GM12878 (cell line): ENCODE data around the gene COQ8B. TPM values are rescaled to one million over a fixed set of nuclear protein-coding genes. Genes with fewer than 3 reads are reported as not detected.

ENCODE experiments used
- ATAC-seq: fragments of 200-7000 bp; cut with Tn5 transposase; 3 replicates; pipeline ENCODE4 v1.9.1; 2020; ENCODE audit warnings: mild to moderate bottlenecking, moderate library complexity
- BruUV-seq: library from RNA; stranded (reverse); fragments of 400-500 nt; replicated peaks from 2 replicates; lab custom pipeline; 2021; lab: Mats Ljungman, UMichigan
- CTCF ChIA-PET: fragments of 300-600 bp; sonication (Branson Sonifier 250); formaldehyde crosslinking; extraction: SDS; loops from one replicate; lab custom pipeline; 2021; ENCODE audit warnings: inconsistent platforms; lab: Yijun Ruan, JAX
- POLR2A ChIA-PET: fragments of 350-600 bp; formaldehyde crosslinking; extraction: SDS; loops from one replicate; lab custom pipeline; 2021; ENCODE audit warnings: inconsistent platforms; lab: Charles Lee
- RAD21 ChIA-PET: fragments of 300-600 bp; sonication (Branson Sonifier 250); formaldehyde crosslinking; loops from one replicate; lab custom pipeline; 2023; ENCODE audit warnings: antibody characterized with exemption; ENCODE audit not compliant: unreplicated experiment; lab: Charles Lee
- SMC1A ChIA-PET: fragments of 300-600 bp; sonication (Branson Sonifier 250); formaldehyde crosslinking; loops from one replicate; lab custom pipeline; 2023; ENCODE audit not compliant: unreplicated experiment, uncharacterized antibody; lab: Charles Lee
- DNase-seq: peaks from one replicate; pipeline ENCODE4 v3.0.0-alpha.2; 2011; ENCODE audit warnings: low read depth, low spot score
- FAIRE-seq: peaks from 3 replicates; lab custom pipeline; 2011; peaks lifted over from hg19 to GRCh38; lab: Jason Lieb, UNC
- H2AFZ ChIP-seq: 2 replicates; pipeline ENCODE4 v1.6.0; 2011; ENCODE audit warnings: low read depth, low read length, control low read depth; ENCODE audit not compliant: control insufficient read depth
- H3K27ac ChIP-seq: 2 replicates; pipeline ENCODE4 v1.5.1; 2011; ENCODE audit warnings: control low read depth; ENCODE audit not compliant: control insufficient read depth, insufficient read depth
- H3K27me3 ChIP-seq, 2 experiments: replicated peaks in 1 of 2; 2 replicates each; pipeline versions ENCODE4 v1.6.0 to v1.6.1; 2011; ENCODE audit warnings: low read length in 1 of 2; ENCODE audit not compliant: control insufficient read depth in 2 of 2, insufficient read depth in 2 of 2
- H3K36me3 ChIP-seq, 2 experiments: 2 replicates each; pipeline ENCODE4 v1.5.1; 2011; ENCODE audit warnings: low read length in 1 of 2; ENCODE audit not compliant: control insufficient read depth in 2 of 2, insufficient read depth in 2 of 2
- H3K4me1 ChIP-seq: 2 replicates; pipeline ENCODE4 v1.6.1; 2011; ENCODE audit warnings: mild to moderate bottlenecking, low read length, moderate library complexity, mixed read lengths; ENCODE audit not compliant: control insufficient read depth, insufficient read depth
- H3K4me2 ChIP-seq: 2 replicates; pipeline ENCODE4 v1.6.0; 2011; ENCODE audit warnings: control low read depth; ENCODE audit not compliant: control insufficient read depth, insufficient read depth
- H3K4me3 ChIP-seq: fragments of 200-600 bp; sonication (generic); 2 replicates; pipeline ENCODE4 v1.5.1; 2016
- H3K79me2 ChIP-seq: 2 replicates; pipeline ENCODE4 v1.6.0; 2011; ENCODE audit warnings: low read length; ENCODE audit not compliant: control insufficient read depth, insufficient read depth
- H3K9ac ChIP-seq: 2 replicates; pipeline ENCODE4 v1.8.0; 2011; ENCODE audit warnings: low read length, control low read depth, mixed read lengths; ENCODE audit not compliant: control insufficient read depth, insufficient read depth
- H3K9me3 ChIP-seq: replicated peaks from 3 replicates; pipeline ENCODE4 v1.5.1; 2011; ENCODE audit warnings: mild to moderate bottlenecking, low read length; ENCODE audit not compliant: control insufficient read depth, insufficient read depth
- H4K20me1 ChIP-seq: 2 replicates; pipeline ENCODE4 v1.6.0; 2011; ENCODE audit not compliant: control insufficient read depth, insufficient read depth
- BMI1 ChIP-seq: fragments of 450-650 bp; IDR thresholded peaks from 2 replicates; pipeline ENCODE4 v1.6.1; 2016; ENCODE audit warnings: mild to moderate bottlenecking, moderate library complexity, borderline replicate concordance
- TCF3 ChIP-seq: IDR thresholded peaks from 2 replicates; pipeline ENCODE4 v1.6.1; 2012; ENCODE audit warnings: low read depth, mild to moderate bottlenecking, low read length, borderline replicate concordance; ENCODE audit not compliant: insufficient read depth
- WGBS: methylation state at CpG from one replicate; pipeline ENCODE4 v1.1.6; 2016; ENCODE audit warnings: low lambda C conversion rate; ENCODE audit not compliant: insufficient replicate concordance, insufficient coverage; ENCODE audit errors: missing lambda C conversion rate; 5-methylcytosine and 5-hydroxymethylcytosine counted together
- in situ Hi-C: fragments of 300-500 bp; cut with MboI; formaldehyde crosslinking; loops from 9 replicates; pipeline ENCODE4 v1.14.3; 2018; ENCODE audit warnings: mixed read lengths
- intact Hi-C: fragments of 100-400 bp; cut with micrococcal nuclease; formaldehyde crosslinking; loops from one replicate; pipeline ENCODE4 v1.14.2; 2022; ENCODE audit not compliant: unreplicated experiment
- polyA plus RNA-seq, 11 experiments: library from polyadenylated mRNA; depleted of rRNA in 4 of 11; unstranded in 6 of 11; stranded (reverse) in 5 of 11; fragments of >200 nt; fragmentation: Nextera tagmentation in 4 of 11; fragmentation: Illumina TruSeq in 1 of 11; extraction: Ambion mirVana in 4 of 11; extraction: Trizol in 1 of 11; gene quantifications; 1 replicate in 1 of 11; 2 replicates in 10 of 11; pipeline versions ENCODE4 v1.2.1 to v1.2.3, GENCODE V29; 2011 to 2016; ENCODE audit warnings: inconsistent platforms in 2 of 11, missing spikeins in 2 of 11, low read depth in 1 of 11
- total RNA-seq, 4 experiments: library from RNA; depleted of rRNA in 3 of 4; stranded (reverse); fragments of >200 nt in 3 of 4; fragmentation: Illumina TruSeq in 1 of 4; extraction: Trizol in 1 of 4; gene quantifications; 2 replicates each; pipeline versions ENCODE4 v1.2.1 to v1.2.3, GENCODE V29; 2013 to 2021
- TF ChIP-seq, protein P1 (sequence below): fragments of 450-650 bp; IDR thresholded peaks from 2 replicates; pipeline ENCODE4 v1.6.1; 2016; ENCODE audit warnings: mild to moderate bottlenecking
- TF ChIP-seq, protein P2 (sequence below): IDR thresholded peaks from 2 replicates; pipeline ENCODE4 v1.6.1; 2011; ENCODE audit warnings: borderline replicate concordance, low read depth, mild to moderate bottlenecking, moderate library complexity, low read length; ENCODE audit not compliant: insufficient read depth, poor library complexity, severe bottlenecking
- TF ChIP-seq, protein P3 (sequence below): IDR thresholded peaks from 2 replicates; pipeline ENCODE4 v1.6.1; 2011; ENCODE audit warnings: mild to moderate bottlenecking, low read depth, low read length, moderate library complexity; ENCODE audit not compliant: insufficient replicate concordance

The COQ8B gene
- total and polyA plus RNA-seq, 10 of the 15 experiments (the other 5 are each of a cell fraction or from before 2014, with no cell fraction given), result 0.39 to 37.1 (median 16.8) TPM

DNA sequence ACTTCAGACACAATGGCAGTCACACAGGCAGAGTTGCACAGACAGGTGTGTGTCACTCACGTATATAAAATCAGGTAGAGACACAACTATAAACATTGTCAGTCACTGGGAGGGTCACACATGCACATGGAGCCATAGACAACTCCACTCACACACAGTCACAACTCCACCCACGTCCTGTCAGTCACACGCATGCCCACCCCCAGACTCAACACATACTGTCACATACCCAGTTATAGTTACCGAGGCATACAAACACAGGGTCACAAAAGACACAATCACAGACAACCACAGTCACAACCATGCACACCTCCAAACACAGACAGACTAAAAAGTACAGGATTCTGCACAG lies 27.7 kb downstream of the COQ8B start:
- H3K9ac ChIP-seq, result no peak overlapping the region
- no peaks in the 10 kb centered on the region; a peak in 1 of 4 replicates for H3K36me3 ChIP-seq
- CTCF ChIA-PET, result interaction anchor here (1.3 kb wide), 1 partner anchor 117 kb away, joined by 4 read pairs; no protein-coding TSS in a partner anchor
- BruUV-seq, result no TSS peak
- TF ChIP-seq, protein P1, sequence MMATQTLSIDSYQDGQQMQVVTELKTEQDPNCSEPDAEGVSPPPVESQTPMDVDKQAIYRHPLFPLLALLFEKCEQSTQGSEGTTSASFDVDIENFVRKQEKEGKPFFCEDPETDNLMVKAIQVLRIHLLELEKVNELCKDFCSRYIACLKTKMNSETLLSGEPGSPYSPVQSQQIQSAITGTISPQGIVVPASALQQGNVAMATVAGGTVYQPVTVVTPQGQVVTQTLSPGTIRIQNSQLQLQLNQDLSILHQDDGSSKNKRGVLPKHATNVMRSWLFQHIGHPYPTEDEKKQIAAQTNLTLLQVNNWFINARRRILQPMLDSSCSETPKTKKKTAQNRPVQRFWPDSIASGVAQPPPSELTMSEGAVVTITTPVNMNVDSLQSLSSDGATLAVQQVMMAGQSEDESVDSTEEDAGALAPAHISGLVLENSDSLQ, result peak; percentile 52
- TF ChIP-seq, protein P2, sequence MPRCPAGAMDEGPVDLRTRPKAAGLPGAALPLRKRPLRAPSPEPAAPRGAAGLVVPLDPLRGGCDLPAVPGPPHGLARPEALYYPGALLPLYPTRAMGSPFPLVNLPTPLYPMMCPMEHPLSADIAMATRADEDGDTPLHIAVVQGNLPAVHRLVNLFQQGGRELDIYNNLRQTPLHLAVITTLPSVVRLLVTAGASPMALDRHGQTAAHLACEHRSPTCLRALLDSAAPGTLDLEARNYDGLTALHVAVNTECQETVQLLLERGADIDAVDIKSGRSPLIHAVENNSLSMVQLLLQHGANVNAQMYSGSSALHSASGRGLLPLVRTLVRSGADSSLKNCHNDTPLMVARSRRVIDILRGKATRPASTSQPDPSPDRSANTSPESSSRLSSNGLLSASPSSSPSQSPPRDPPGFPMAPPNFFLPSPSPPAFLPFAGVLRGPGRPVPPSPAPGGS, result peak; percentile 75
- TF ChIP-seq TCF3, result peak; percentile 71; the same call in 1 of the 2 replicates
- TF ChIP-seq, protein P3, sequence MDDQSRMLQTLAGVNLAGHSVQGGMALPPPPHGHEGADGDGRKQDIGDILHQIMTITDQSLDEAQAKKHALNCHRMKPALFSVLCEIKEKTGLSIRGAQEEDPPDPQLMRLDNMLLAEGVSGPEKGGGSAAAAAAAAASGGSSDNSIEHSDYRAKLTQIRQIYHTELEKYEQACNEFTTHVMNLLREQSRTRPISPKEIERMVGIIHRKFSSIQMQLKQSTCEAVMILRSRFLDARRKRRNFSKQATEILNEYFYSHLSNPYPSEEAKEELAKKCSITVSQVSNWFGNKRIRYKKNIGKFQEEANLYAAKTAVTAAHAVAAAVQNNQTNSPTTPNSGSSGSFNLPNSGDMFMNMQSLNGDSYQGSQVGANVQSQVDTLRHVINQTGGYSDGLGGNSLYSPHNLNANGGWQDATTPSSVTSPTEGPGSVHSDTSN, result peak; percentile 59
- no peak for TF ChIP-seq BMI1
- TF ChIP-seq, all 136 proteins: peak for 4
- ATAC-seq (no peak), FAIRE-seq (no peak), DNase-seq (no peak)
- no peaks in the 10 kb centered on the region for H3K9me3 ChIP-seq
- H4K20me1 ChIP-seq, result no peaks in the 10 kb centered on the region
- ChIA-PET SMC1A (no interaction called here), RAD21 (no interaction called here), POLR2A (no interaction called here)
- no peak overlapping the region for H3K4me3 ChIP-seq
- in situ Hi-C loops, result no loop called here
- H3K79me2 ChIP-seq, result no peaks in the 10 kb centered on the region
- no peak overlapping the region for H3K27ac ChIP-seq
- no peaks in the 10 kb centered on the region for H3K27me3 ChIP-seq
- peaks cover 26% of the 10 kb centered on the region for H3K4me1 ChIP-seq
- intact Hi-C loops, result no loop called here
- 0 out of 2 replicates have a peak overlapping the region, but pooled peaks have one; percentile 76 for H3K4me2 ChIP-seq
- H2AFZ ChIP-seq, result no peak overlapping the region
- 50% methylated on average over 4 of the region's 4 CpGs for WGBS
